Activated T-cell treated with anti-CD3 and anti-CD28 coated beads, Interleukin-2, amount 50 U/mL, for 24 hours (primary cell): ENCODE measurements around the gene DRGX.

Experiments
- DNase-seq: peaks from one replicate; pipeline ENCODE4 v3.0.0-alpha.2; 2020
- H3K27ac Mint-ChIP-seq: 2 replicates; pipeline ENCODE4 v1.8.0; 2020; ENCODE audit warnings: mild to moderate bottlenecking, mixed read lengths
- H3K27me3 Mint-ChIP-seq: 2 replicates; pipeline ENCODE4 v1.8.0; 2020; ENCODE audit warnings: mixed read lengths
- H3K36me3 Mint-ChIP-seq: 2 replicates; pipeline ENCODE4 v1.8.0; 2020; ENCODE audit warnings: low read depth, mixed read lengths
- H3K4me1 Mint-ChIP-seq: 2 replicates; pipeline ENCODE4 v1.8.0; 2020; ENCODE audit warnings: low read depth, mixed read lengths
- H3K4me3 Mint-ChIP-seq: 2 replicates; pipeline ENCODE4 v1.8.0; 2020; ENCODE audit warnings: mild to moderate bottlenecking, moderate library complexity, mixed read lengths
- H3K9me3 Mint-ChIP-seq: 2 replicates; pipeline ENCODE4 v1.8.0; 2020; ENCODE audit warnings: mixed read lengths

Gene DRGX

DNA sequence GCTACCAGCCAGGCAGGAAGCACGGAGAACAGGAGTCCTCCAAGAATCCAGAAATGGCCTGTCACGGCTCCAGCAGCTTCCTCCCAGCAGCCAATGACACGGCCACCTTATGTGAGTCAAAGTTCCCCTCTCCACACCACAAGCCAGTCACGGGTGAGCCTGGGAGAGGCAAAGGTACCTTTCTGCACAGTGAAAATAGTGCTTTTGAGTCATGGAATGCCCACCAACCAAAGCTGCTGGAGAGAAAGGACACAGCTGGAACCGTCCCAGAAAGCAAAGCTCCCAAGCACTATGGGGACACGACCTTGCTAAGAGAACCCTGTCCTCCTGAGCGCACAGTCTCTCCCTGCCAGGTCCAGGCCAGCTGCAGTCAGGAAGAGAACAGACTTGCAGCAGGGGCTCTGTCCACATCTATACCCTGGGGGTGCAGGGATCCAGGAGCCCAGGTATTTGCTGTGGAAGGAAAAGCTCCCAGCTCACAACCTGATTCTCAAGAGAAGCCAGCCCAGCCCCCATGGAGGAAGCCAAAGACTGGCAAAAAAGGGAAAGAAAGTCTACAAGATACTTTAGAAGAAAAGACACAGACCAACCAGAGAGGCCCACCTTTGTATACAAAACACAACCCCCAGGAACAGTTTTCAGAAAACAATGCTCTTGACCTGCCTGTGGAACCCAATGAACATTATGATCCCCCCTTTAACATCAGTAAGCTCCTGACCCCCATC is 72.6 kb downstream of the DRGX start:
- Mint-ChIP-seq H3K27me3 (peaks cover 5% of the 10 kb centered on the region), H3K27ac (no peak overlapping the region), H3K9me3 (no peaks in the 10 kb centered on the region), H3K36me3 (no peaks in the 10 kb centered on the region), H3K4me1 (no peaks in the 10 kb centered on the region), H3K4me3 (no peak overlapping the region)
- DNase-seq, result no peak

DNA sequence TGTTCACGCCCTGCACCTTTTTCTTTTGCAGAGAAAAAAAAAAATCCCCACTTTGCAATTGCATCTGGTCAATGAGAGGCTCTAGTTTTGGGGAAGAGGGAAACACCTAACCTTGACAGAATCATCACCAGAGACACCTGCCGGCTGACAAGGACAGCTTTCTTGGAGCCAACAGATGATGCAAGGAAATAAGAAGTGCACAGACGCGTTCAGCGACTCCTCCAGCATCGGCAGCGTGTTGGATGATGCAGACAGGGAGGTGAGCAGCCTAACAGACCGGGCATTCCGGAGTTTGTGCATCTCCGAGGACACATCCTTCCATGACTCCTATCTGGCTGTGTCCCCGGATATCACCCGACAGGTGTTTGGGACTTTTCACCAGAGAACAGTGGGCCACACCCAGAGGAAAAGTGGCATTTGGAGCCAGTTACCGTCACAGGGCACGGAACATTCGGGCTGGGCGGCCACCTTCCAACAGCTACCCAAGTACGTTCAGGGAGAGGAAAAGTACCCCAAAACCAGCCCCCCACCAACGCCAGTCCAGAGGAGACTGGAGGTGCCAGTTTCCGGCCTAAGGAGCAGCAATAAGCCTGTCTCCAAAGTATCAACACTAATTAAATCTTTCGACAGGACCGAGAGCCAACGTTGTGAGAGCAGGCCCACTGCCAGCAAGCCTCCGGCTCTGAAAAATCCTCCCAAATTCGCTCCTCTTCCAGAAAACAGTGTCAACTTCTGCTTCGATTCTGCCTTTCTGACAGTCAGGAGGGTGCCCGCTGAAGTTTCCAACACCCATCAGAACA is 73.3 kb downstream of the DRGX start:
- H3K4me1 Mint-ChIP-seq, result no peaks in the 10 kb centered on the region
- no peaks in the 10 kb centered on the region for H3K36me3 Mint-ChIP-seq
- peaks cover 1% of the 10 kb centered on the region for H3K27me3 Mint-ChIP-seq
- H3K4me3 Mint-ChIP-seq, result no peak overlapping the region
- H3K9me3 Mint-ChIP-seq, result no peaks in the 10 kb centered on the region
- no peak for DNase-seq
- H3K27ac Mint-ChIP-seq, result no peak overlapping the region

DNA sequence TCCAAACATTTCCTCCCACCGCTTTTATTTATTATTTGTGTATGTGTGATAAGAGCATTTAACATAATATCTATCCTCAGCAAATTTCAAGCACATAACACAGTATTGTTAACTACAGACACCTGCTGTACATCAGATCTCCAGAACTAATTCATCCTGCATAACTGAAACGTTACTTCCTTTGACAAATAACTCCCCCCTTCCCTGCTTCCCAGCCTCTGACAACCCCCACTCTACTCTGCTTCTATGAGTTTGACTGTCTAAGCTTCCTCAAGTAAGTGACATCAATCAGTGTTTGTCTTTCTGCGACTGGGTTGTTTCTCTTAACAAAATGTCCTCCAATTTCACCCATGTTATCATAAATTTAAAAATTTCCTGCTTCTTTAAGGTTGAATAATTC is 74.9 kb downstream of the DRGX start:
- Mint-ChIP-seq H3K36me3 (no peaks in the 10 kb centered on the region), H3K4me1 (no peaks in the 10 kb centered on the region), H3K27me3 (no peaks in the 10 kb centered on the region)

DNA sequence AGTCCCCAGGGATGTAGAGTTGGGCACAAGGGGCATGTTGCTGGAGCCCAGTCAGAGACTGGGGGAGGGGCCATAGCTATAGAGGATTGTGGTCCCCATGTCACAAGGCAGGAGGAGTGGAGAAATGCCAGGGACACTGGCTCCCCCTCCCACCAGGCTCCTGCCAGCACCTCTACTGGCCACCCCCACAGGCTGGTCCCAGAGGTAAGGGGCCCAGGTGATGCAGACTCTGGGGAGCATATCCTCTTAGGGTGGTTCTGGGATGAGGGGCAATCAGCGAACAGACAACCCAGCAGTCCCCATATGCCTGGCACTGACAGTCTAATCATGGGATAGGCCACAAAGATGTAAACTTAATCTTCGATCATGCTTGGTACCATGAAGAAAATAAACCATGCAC is 75.7 kb downstream of the DRGX start:
- H3K27me3 Mint-ChIP-seq, result no peaks in the 10 kb centered on the region
- no peak overlapping the region for H3K4me3 Mint-ChIP-seq
- H3K4me1 Mint-ChIP-seq, result no peaks in the 10 kb centered on the region
- no peaks in the 10 kb centered on the region for H3K9me3 Mint-ChIP-seq
- DNase-seq, result no peak
- H3K36me3 Mint-ChIP-seq, result no peaks in the 10 kb centered on the region
- H3K27ac Mint-ChIP-seq, result no peak overlapping the region

More for the DNA sequence above, 74.9 kb downstream of the DRGX start:
- DNase-seq, result no peak
- Mint-ChIP-seq H3K27ac (no peak overlapping the region), H3K4me3 (no peak overlapping the region), H3K9me3 (no peaks in the 10 kb centered on the region)

DNA sequence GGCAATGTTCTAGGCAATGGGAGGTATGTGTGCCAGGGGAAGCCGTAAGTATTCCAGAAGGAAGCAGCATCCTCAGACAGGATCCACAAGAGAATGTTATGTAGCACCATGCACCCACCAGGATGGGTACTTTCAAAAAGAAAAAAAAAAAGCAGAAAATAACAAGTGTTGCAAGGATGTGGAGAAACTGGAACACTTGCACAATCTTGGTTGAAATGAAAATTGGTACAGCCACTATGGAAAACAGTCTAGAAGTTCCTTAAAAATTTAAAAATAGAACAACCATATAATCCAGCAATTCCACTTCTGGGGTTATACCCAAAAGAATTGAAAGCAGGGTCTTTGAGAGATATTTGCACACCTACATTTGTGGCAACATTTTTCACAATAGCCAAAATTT is 76.7 kb downstream of the DRGX start:
- Mint-ChIP-seq H3K4me1 (no peaks in the 10 kb centered on the region), H3K36me3 (no peaks in the 10 kb centered on the region), H3K27ac (no peak overlapping the region), H3K9me3 (no peaks in the 10 kb centered on the region), H3K4me3 (no peak overlapping the region), H3K27me3 (no peaks in the 10 kb centered on the region)
- DNase-seq, result no peak

DNA sequence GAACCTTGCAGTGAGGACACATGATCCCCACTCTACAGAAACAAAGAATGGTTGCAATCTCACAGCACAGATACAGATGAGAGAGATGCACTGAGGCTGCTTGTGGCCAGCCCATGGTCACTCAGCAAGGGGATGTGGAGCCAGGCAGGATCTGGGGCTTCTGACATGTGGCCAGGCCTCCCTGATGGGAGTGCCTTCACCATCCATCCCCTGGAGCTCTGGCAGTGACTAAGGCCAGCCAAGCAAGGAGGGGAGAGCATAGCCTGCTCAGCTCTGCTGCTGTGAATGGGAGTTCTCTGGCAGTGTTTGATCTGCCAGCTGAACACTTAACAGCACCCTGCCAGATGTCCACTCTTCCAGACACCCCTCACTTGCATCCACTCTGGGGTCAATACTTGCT is 77.1 kb downstream of the DRGX start:
- Mint-ChIP-seq H3K27me3 (no peaks in the 10 kb centered on the region), H3K4me1 (no peaks in the 10 kb centered on the region), H3K36me3 (no peaks in the 10 kb centered on the region), H3K4me3 (no peak overlapping the region), H3K9me3 (no peaks in the 10 kb centered on the region), H3K27ac (no peak overlapping the region)
- DNase-seq, result no peak

DNA sequence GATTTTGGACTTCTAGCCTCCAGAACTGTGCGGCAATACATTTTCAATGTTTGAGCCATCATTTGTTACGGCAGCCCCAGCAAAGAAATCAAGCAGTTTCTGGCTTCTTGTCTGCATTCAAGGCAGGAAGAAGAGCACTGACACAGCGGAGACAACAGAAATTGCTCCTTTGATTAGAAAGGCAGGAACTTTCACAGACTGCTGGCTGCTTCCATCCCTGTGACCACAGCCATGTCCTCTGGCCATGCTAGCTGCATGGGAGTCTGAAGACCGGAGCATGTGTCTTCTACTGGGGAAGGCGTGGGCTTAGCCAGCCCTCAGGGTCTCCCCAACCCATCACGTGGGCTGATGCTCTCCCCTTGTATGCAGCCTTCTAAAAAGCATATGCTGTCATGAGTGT is 77.9 kb downstream of the DRGX start:
- H3K9me3 Mint-ChIP-seq, result no peaks in the 10 kb centered on the region
- no peak overlapping the region for H3K4me3 Mint-ChIP-seq
- no peaks in the 10 kb centered on the region for H3K4me1 Mint-ChIP-seq
- H3K27me3 Mint-ChIP-seq, result no peaks in the 10 kb centered on the region
- H3K27ac Mint-ChIP-seq, result no peak overlapping the region
- H3K36me3 Mint-ChIP-seq, result no peaks in the 10 kb centered on the region
- DNase-seq, result no peak

DNA sequence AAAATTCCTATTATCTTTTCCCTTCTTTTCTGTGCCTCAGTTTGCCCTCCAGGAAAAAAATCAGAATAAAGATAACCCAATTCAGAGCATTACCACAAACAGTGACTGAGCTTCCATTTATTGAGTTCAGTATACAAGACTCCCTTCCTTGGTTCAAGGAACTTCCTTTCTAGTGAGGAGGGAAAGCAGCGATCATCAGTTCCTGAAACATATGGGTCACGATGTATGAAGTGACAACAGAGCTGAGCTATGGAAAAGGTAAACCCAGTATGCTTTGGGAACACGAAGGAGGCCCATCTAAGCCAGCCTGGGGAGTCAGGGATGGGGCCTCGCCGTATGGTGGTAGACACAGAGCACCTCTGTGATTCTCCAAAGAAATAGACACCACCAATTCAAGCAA is 81.1 kb downstream of the DRGX start:
- Mint-ChIP-seq H3K9me3 (no peaks in the 10 kb centered on the region), H3K4me1 (peaks cover 15% of the 10 kb centered on the region), H3K36me3 (no peaks in the 10 kb centered on the region), H3K27me3 (no peaks in the 10 kb centered on the region), H3K4me3 (no peak overlapping the region), H3K27ac (no peak overlapping the region)
- no peak for DNase-seq
